Measurements from ENCODE around the gene YBX1.
"Not testable (repeated sequence)": the region's sequence is repeated elsewhere in the genome, so short reads cannot be mapped to it uniquely, and the experiment has no call there.

GRCh38 chr1:42722403-42722802 lies 40.2 kb downstream of the YBX1 start:
- not testable (repeated sequence) for TF ChIP-seq CTCF (IDR thresholded peaks at IDR 0.05; ENCODE audit: poor library complexity); EZH2phosphoT487 (IDR thresholded peaks at IDR 0.05; ENCODE audit: low read depth, severe bottlenecking, unreplicated experiment)

Measured in hepatocyte (in vitro differentiated cells).